HCT116 (cell line): ENCODE measurements around the gene DLD. TPM values are rescaled to one million over a fixed set of nuclear protein-coding genes. Genes with fewer than 3 reads are reported as not detected.

Experiments
- ATAC-seq: fragments of 200-7000 bp; cut with Tn5 transposase; 2 replicates; pipeline ENCODE4 v1.9.1; 2020; ENCODE audit warnings: mild to moderate bottlenecking, moderate library complexity
- BruUV-seq: library from RNA; stranded (reverse); fragments of 400-500 nt; replicated peaks from 2 replicates; lab custom pipeline; 2021; lab: Mats Ljungman, UMichigan
- CTCF ChIA-PET: fragments of 300-600 bp; sonication (Branson Sonifier 250); formaldehyde crosslinking; loops from one replicate; lab custom pipeline; 2021; ENCODE audit warnings: antibody characterized with exemption; lab: Charles Lee
- POLR2A ChIA-PET: fragments of 300-600, 350-600 bp; sonication (Branson Sonifier 250); formaldehyde crosslinking; loops from one replicate; lab custom pipeline; 2021; ENCODE audit warnings: antibody characterized with exemption; lab: Charles Lee
- RAD21 ChIA-PET, 2 experiments: fragments of 300-600 bp; sonication (Branson Sonifier 250); formaldehyde crosslinking; loops; one replicate each; lab custom pipeline; 2023; ENCODE audit warnings: low total read pairs in 2 of 2; ENCODE audit not compliant: uncharacterized antibody in 2 of 2, unreplicated experiment in 2 of 2, low non-redundant PET in 1 of 2; lab: Charles Lee
- DNase-seq: peaks from one replicate; pipeline ENCODE4 v3.0.0-alpha.2; 2010; ENCODE audit warnings: low read depth, low spot score
- H2AFZ ChIP-seq: fragments of 200-600 bp; shearing (Covaris generic), sonication (generic); 2 replicates; pipeline ENCODE4 v1.6.1; 2017; ENCODE audit warnings: low read depth, mixed run types, mixed read lengths, antibody characterized with exemption, low read length; ENCODE audit not compliant: poor library complexity, severe bottlenecking
- H3K27ac ChIP-seq: 2 replicates; pipeline ENCODE4 v1.5.1; 2012; ENCODE audit warnings: low read depth, low read length
- H3K27me3 ChIP-seq: fragments of 200-600 bp; sonication (generic); 2 replicates; pipeline ENCODE4 v1.6.1; 2016; ENCODE audit warnings: mixed run types, low read length, mixed read lengths; ENCODE audit not compliant: insufficient read depth
- H3K36me3 ChIP-seq, 2 experiments: fragments of 200-500 bp in 1 of 2; fragments of 200-600 bp in 1 of 2; sonication (Bioruptor generic) in 1 of 2; sonication (generic) in 1 of 2; 2 replicates each; pipeline versions ENCODE4 v1.5.1 to v1.6.1; 2014 to 2016; ENCODE audit warnings: low read length in 2 of 2, inconsistent platforms in 1 of 2, mixed read lengths in 1 of 2, mixed run types in 1 of 2; ENCODE audit not compliant: insufficient read depth in 2 of 2, control insufficient read depth in 1 of 2
- H3K4me1 ChIP-seq, 2 experiments: fragments of 200-600 bp in 1 of 2; sonication (generic) in 1 of 2; 2 replicates each; pipeline versions ENCODE4 v1.5.1 to v1.6.1; 2012 to 2017; ENCODE audit warnings: low read length in 2 of 2, inconsistent platforms in 1 of 2, mild to moderate bottlenecking in 1 of 2, mixed read lengths in 1 of 2, mixed run types in 1 of 2, moderate library complexity in 1 of 2; ENCODE audit not compliant: insufficient read depth in 2 of 2, control insufficient read depth in 1 of 2
- H3K4me2 ChIP-seq: fragments of 200-600 bp; sonication (generic); 2 replicates; pipeline ENCODE4 v1.6.1; 2017; ENCODE audit warnings: mixed run types, low read length, mixed read lengths
- H3K4me3 ChIP-seq, 2 experiments: fragments of 200-600 bp in 1 of 2; sonication (generic) in 1 of 2; replicated peaks in 1 of 2; 2 replicates each; pipeline ENCODE4 v1.5.1; 2011 to 2016; ENCODE audit warnings: low read length in 2 of 2, control low read depth in 1 of 2, low read depth in 1 of 2, mild to moderate bottlenecking in 1 of 2, mixed read lengths in 1 of 2, mixed run types in 1 of 2
- H3K79me2 ChIP-seq: fragments of 200-600 bp; sonication (generic); 2 replicates; pipeline ENCODE4 v1.6.1; 2017; ENCODE audit warnings: mild to moderate bottlenecking, mixed run types, low read length, moderate library complexity, mixed read lengths; ENCODE audit not compliant: insufficient read depth
- H3K9ac ChIP-seq: fragments of 200-600 bp; sonication (generic); 2 replicates; pipeline ENCODE4 v1.6.1; 2016; ENCODE audit warnings: low read length, mixed read lengths
- H3K9me2 ChIP-seq: fragments of 200-600 bp; sonication (generic), shearing (Covaris generic); 2 replicates; pipeline ENCODE4 v1.6.1; 2017; ENCODE audit warnings: mixed run types, mild to moderate bottlenecking, moderate library complexity; ENCODE audit not compliant: insufficient read depth
- H3K9me3 ChIP-seq, 2 experiments: fragments of 200-500 bp in 1 of 2; fragments of 200-600 bp in 1 of 2; sonication (Bioruptor generic) in 1 of 2; sonication (generic) in 1 of 2; 2 replicates each; pipeline ENCODE4 v1.6.1; 2014 to 2017; ENCODE audit warnings: low read length in 2 of 2, mixed read lengths in 2 of 2, inconsistent platforms in 1 of 2, low read depth in 1 of 2, mild to moderate bottlenecking in 1 of 2, mixed run types in 1 of 2, moderate library complexity in 1 of 2; ENCODE audit not compliant: control insufficient read depth in 1 of 2, insufficient read depth in 1 of 2
- H4K20me1 ChIP-seq: fragments of 200-600 bp; sonication (generic), shearing (Covaris generic); 2 replicates; pipeline ENCODE4 v1.6.1; 2017; ENCODE audit warnings: mixed run types, mild to moderate bottlenecking, moderate library complexity; ENCODE audit not compliant: insufficient read depth
- ATF3 ChIP-seq: IDR thresholded peaks from 2 replicates; pipeline ENCODE4 v1.6.1; 2012
- EZH2phosphoT487 ChIP-seq: fragments of 200-600 bp; IDR thresholded peaks from 2 replicates; pipeline ENCODE4 v1.6.1; 2018; ENCODE audit warnings: antibody characterized with exemption, borderline replicate concordance
- MAX ChIP-seq: IDR thresholded peaks from 2 replicates; pipeline ENCODE4 v1.6.1; 2012
- REST ChIP-seq: IDR thresholded peaks from 2 replicates; pipeline ENCODE4 v1.6.1; 2012; ENCODE audit warnings: low read depth
- SP1 ChIP-seq: IDR thresholded peaks from 2 replicates; pipeline ENCODE4 v1.6.1; 2012; ENCODE audit warnings: low read depth
- intact Hi-C: fragments of 100-400 bp; cut with micrococcal nuclease; formaldehyde crosslinking; loops from 2 replicates; pipeline ENCODE4 v1.10.0; 2022
- total RNA-seq: library from RNA; stranded (reverse); gene quantifications from one replicate; pipeline ENCODE4 v1.2.1, GENCODE V29; 2021; ENCODE audit not compliant: unreplicated experiment

DLD gene
- total RNA-seq, 1 experiment from 2014 or later, result 104 TPM

- no peaks in the 10 kb centered on the region for H3K27me3 ChIP-seq
- TF ChIP-seq MAX (no peak), ATF3 (no peak), EZH2phosphoT487 (no peak), REST (no peak), SP1 (no peak)
- ATAC-seq (no peak), DNase-seq (no peak)
- H3K36me3 ChIP-seq, result no peaks in the 10 kb centered on the region
- peaks cover 7 to 14% of the 10 kb centered on the region in 2 experiments for H3K4me1 ChIP-seq
- no peak overlapping the region for H3K9ac ChIP-seq
- H3K27ac ChIP-seq, result no peak overlapping the region
- H4K20me1 ChIP-seq, result no peaks in the 10 kb centered on the region
- ChIA-PET RAD21 (interaction anchor here in 1 of 2 experiments (0.8 kb wide), 1 partner anchor 135 kb away, joined by 4 read pairs; the partner anchor contains the start of gene CBLL1), POLR2A (interaction anchor here (0.5 to 2.2 kb wide), 2 partner anchors 135 to 710 kb away, joined by 4 to 11 read pairs; partner anchors contain the start of genes CBLL1 and HBP1), CTCF (interaction anchor here (0.8 to 3.8 kb wide), 17 partner anchors 9 to 1086 kb away, joined by 3 to 29 read pairs (median 6); partner anchors contain the start of genes CBLL1 and HBP1)
- peak overlapping the region; percentile 11 for H2AFZ ChIP-seq
- no peak overlapping the region for H3K4me3 ChIP-seq
- H3K4me2 ChIP-seq, result no peak overlapping the region
- intact Hi-C loops, result loop anchor here (1.0 to 10.0 kb wide), 7 partner anchors 151 to 1086 kb away; partner anchors contain the start of gene BCAP29
- no peaks in the 10 kb centered on the region for H3K79me2 ChIP-seq
- H3K9me3 ChIP-seq, result no peaks in the 10 kb centered on the region
- no TSS peak for BruUV-seq
- H3K9me2 ChIP-seq, result no peaks in the 10 kb centered on the region
Measured at GRCh38 chr7:107878636-107879035, 12.3 kb upstream of the DLD start.
